Smooth muscle cell (in vitro differentiated cells): Measurements from ENCODE around the gene SPG21. TPM values are rescaled to one million over a fixed set of nuclear protein-coding genes. Genes with fewer than 3 reads are reported as not detected.

ENCODE experiments used
- DNase-seq: peaks from one replicate; lab custom pipeline; 2025; ENCODE audit not compliant: unreplicated experiment; lab: John Stamatoyannopoulos, UW
- H2AFZ ChIP-seq: fragments of 200-600 bp; sonication (generic); 2 replicates; pipeline ENCODE4 v1.6.0; 2016; ENCODE audit warnings: antibody characterized with exemption, low read depth, mild to moderate bottlenecking
- H3F3A ChIP-seq: fragments of 200-600 bp; sonication (generic); 2 replicates; pipeline ENCODE4 v1.6.0; 2017; ENCODE audit warnings: antibody characterized with exemption, low read depth
- H3K27ac ChIP-seq: fragments of 200-600 bp; sonication (generic); 2 replicates; pipeline ENCODE4 v1.5.1; 2016; ENCODE audit warnings: low read depth, mild to moderate bottlenecking
- H3K27me3 ChIP-seq: fragments of 200-600 bp; sonication (generic); 2 replicates; pipeline ENCODE4 v1.6.1; 2016; ENCODE audit warnings: low read depth, mild to moderate bottlenecking
- H3K36me3 ChIP-seq: fragments of 200-600 bp; sonication (generic); 2 replicates; pipeline ENCODE4 v1.5.1; 2016; ENCODE audit warnings: low read depth
- H3K4me1 ChIP-seq: fragments of 200-600 bp; sonication (generic); 2 replicates; pipeline ENCODE4 v1.5.1; 2016; ENCODE audit warnings: low read depth
- H3K4me2 ChIP-seq: fragments of 200-600 bp; sonication (generic); 2 replicates; pipeline ENCODE4 v1.6.0; 2016; ENCODE audit warnings: mild to moderate bottlenecking
- H3K4me3 ChIP-seq: fragments of 200-600 bp; sonication (generic); 2 replicates; pipeline ENCODE4 v1.5.1; 2016; ENCODE audit warnings: mild to moderate bottlenecking
- H3K79me2 ChIP-seq: fragments of 200-600 bp; sonication (generic); 2 replicates; pipeline ENCODE4 v1.6.0; 2016; ENCODE audit warnings: low read depth, mild to moderate bottlenecking
- H3K9ac ChIP-seq: fragments of 200-600 bp; sonication (generic); 2 replicates; pipeline ENCODE4 v1.6.0; 2016; ENCODE audit warnings: low read depth
- H3K9me3 ChIP-seq: fragments of 200-600 bp; sonication (generic); replicated peaks from 2 replicates; pipeline ENCODE4 v1.5.1; 2016; ENCODE audit warnings: low read depth
- H4K20me1 ChIP-seq: fragments of 200-600 bp; sonication (generic); 2 replicates; pipeline ENCODE4 v1.6.0; 2016; ENCODE audit warnings: low read depth
- WGBS: methylation state at CpG from one replicate; pipeline ENCODE4 v1.1.7; 2016; ENCODE audit warnings: low lambda C conversion rate; 5-methylcytosine and 5-hydroxymethylcytosine counted together
- polyA plus RNA-seq: library from polyadenylated mRNA; unstranded; fragments of >200 nt; fragmentation: Nextera tagmentation; extraction: Ambion mirVana; gene quantifications from 2 replicates; pipeline ENCODE4 v1.2.1, GENCODE V29; 2016
- total RNA-seq: library from RNA; depleted of rRNA; stranded (reverse); fragments of >200 nt; gene quantifications from 2 replicates; pipeline ENCODE4 v1.2.3, GENCODE V29; 2014
- TF ChIP-seq, protein P1 (sequence below): fragments of 200-600 bp; sonication (generic); IDR thresholded peaks from 2 replicates; pipeline ENCODE4 v1.5.1; 2017; ENCODE audit warnings: borderline replicate concordance, mild to moderate bottlenecking, antibody characterized with exemption; ENCODE audit not compliant: insufficient read depth, poor library complexity, severe bottlenecking

The SPG21 gene
- total and polyA plus RNA-seq, 2 experiments from 2014 or later, result 94.4 to 110 TPM

GRCh38 chr15:64925335-64926330, 64.1 kb downstream of the SPG21 start:
- Histone ChIP-seq H3K4me2 (no peak overlapping the region), H4K20me1 (no peaks in the 10 kb centered on the region), H3K36me3 (no peaks in the 10 kb centered on the region), H3K4me3 (no peak overlapping the region), H3K79me2 (no peaks in the 10 kb centered on the region), H2AFZ (no peak overlapping the region), H3K27me3 (no peaks in the 10 kb centered on the region), H3F3A (no peaks in the 10 kb centered on the region), H3K27ac (no peak overlapping the region), H3K4me1 (no peaks in the 10 kb centered on the region), H3K9ac (no peak overlapping the region), H3K9me3 (no peaks in the 10 kb centered on the region)
- no peak for DNase-seq
- 95% methylated on average over 13 of the region's 13 CpGs for WGBS
- TF ChIP-seq, protein P1, sequence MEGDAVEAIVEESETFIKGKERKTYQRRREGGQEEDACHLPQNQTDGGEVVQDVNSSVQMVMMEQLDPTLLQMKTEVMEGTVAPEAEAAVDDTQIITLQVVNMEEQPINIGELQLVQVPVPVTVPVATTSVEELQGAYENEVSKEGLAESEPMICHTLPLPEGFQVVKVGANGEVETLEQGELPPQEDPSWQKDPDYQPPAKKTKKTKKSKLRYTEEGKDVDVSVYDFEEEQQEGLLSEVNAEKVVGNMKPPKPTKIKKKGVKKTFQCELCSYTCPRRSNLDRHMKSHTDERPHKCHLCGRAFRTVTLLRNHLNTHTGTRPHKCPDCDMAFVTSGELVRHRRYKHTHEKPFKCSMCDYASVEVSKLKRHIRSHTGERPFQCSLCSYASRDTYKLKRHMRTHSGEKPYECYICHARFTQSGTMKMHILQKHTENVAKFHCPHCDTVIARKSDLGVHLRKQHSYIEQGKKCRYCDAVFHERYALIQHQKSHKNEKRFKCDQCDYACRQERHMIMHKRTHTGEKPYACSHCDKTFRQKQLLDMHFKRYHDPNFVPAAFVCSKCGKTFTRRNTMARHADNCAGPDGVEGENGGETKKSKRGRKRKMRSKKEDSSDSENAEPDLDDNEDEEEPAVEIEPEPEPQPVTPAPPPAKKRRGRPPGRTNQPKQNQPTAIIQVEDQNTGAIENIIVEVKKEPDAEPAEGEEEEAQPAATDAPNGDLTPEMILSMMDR, result no peak

- Histone ChIP-seq H4K20me1 (no peaks in the 10 kb centered on the region), H3K27me3 (no peaks in the 10 kb centered on the region), H3F3A (no peaks in the 10 kb centered on the region), H3K4me2 (no peak overlapping the region), H3K9me3 (no peaks in the 10 kb centered on the region), H3K79me2 (no peaks in the 10 kb centered on the region), H3K4me1 (no peaks in the 10 kb centered on the region), H3K9ac (no peak overlapping the region), H3K4me3 (no peak overlapping the region), H3K36me3 (no peaks in the 10 kb centered on the region), H3K27ac (no peak overlapping the region), H2AFZ (no peak overlapping the region)
- TF ChIP-seq, protein P1, result no peak
- DNase-seq, result no peak
- 95% methylated on average over 2 of the region's 2 CpGs for WGBS
These were observed 66.2 kb downstream of the SPG21 start for GRCh38 chr15:64923546-64923945.

GRCh38 chr15:64921711-64922110, 68.0 kb downstream of the SPG21 start:
- no peak overlapping the region for H3K9ac ChIP-seq
- no peak for DNase-seq
- no peaks in the 10 kb centered on the region for H3K36me3 ChIP-seq
- H3K9me3 ChIP-seq, result no peaks in the 10 kb centered on the region
- no peaks in the 10 kb centered on the region for H3K79me2 ChIP-seq
- no peak overlapping the region for H3K4me3 ChIP-seq
- no peaks in the 10 kb centered on the region for H4K20me1 ChIP-seq
- no peak overlapping the region for H2AFZ ChIP-seq
- H3K27ac ChIP-seq, result no peak overlapping the region
- H3K27me3 ChIP-seq, result no peaks in the 10 kb centered on the region
- no peak overlapping the region for H3K4me2 ChIP-seq
- TF ChIP-seq, protein P1, result no peak
- H3F3A ChIP-seq, result no peaks in the 10 kb centered on the region
- 88% methylated on average over 6 of the region's 6 CpGs for WGBS
- no peaks in the 10 kb centered on the region for H3K4me1 ChIP-seq
